NT2/D1 (cell line): ENCODE data around the gene SHANK3.

Experiments
- YY1 ChIP-seq: IDR thresholded peaks from 2 replicates; pipeline ENCODE4 v1.6.1; 2011; ENCODE audit not compliant: insufficient read length, insufficient read depth
- ZNF274 ChIP-seq: IDR thresholded peaks from 2 replicates; pipeline ENCODE4 v1.6.1; 2011; ENCODE audit warnings: mild to moderate bottlenecking, low read depth, low read length

DNA sequence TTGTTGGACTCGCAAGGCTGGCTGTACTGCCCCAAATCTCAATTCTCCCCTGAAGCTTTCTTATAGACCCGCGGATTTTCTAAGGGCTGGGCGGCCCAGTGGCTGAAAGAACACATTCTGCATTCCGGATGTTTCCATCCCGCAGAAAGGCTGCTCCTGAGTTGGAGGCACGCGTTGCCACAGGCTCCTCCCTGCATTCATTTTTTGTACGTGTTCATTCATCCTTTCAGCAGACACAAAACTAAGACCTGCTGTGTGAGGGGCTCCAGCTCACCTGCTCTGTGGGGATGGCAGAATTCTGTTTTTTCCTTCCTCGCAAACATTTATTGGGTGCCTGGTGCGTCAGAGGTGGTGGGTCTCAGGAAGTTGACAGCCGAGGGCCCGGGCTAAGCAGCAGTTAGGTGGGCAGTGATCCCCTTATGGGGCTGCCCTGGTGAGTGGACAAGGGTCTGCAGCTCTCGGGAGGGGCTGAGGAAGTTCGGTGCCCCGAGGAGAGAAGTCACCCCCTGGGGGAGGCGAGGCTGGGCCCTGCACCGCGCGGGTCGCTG is 23.7 kb downstream of the SHANK3 start:
- no peak for TF ChIP-seq YY1
- no peak for TF ChIP-seq ZNF274
